ENCODE data around the gene PTPRE.

The PTPRE gene

GRCh38 chr10:128027822-128028507 is 121.1 kb downstream of the PTPRE start:
- DNase-seq (ENCODE audit: extremely low read depth, low read depth), result no peak
- no peak for TF ChIP-seq CTCF (IDR thresholded peaks at IDR 0.05; ENCODE audit: low read depth, low read length)

GRCh38 chr10:128028508-128029289 is 121.8 kb downstream of the PTPRE start:
- DNase-seq (ENCODE audit: extremely low read depth, low read depth), result no peak
- TF ChIP-seq CTCF (IDR thresholded peaks at IDR 0.05; ENCODE audit: low read depth, low read length), result no peak

- TF ChIP-seq CTCF (IDR thresholded peaks at IDR 0.05; ENCODE audit: low read depth, low read length), result no peak
- DNase-seq (ENCODE audit: extremely low read depth, low read depth), result no peak
Measured at GRCh38 chr10:128029290-128029651, 122.4 kb downstream of the PTPRE start.

GRCh38 chr10:128029731-128030369 is 122.9 kb downstream of the PTPRE start:
- no peak for TF ChIP-seq CTCF (IDR thresholded peaks at IDR 0.05; ENCODE audit: low read depth, low read length)

GRCh38 chr10:128030498-128031072 is 123.7 kb downstream of the PTPRE start:
- DNase-seq (ENCODE audit: extremely low read depth, low read depth), result no peak
- no peak for TF ChIP-seq CTCF (IDR thresholded peaks at IDR 0.05; ENCODE audit: low read depth, low read length)

More at GRCh38 chr10:128029731-128030369, 122.9 kb downstream of the PTPRE start:
- no peak for DNase-seq (ENCODE audit: extremely low read depth, low read depth)

GRCh38 chr10:128031216-128031615 is 124.3 kb downstream of the PTPRE start:
- DNase-seq (ENCODE audit: extremely low read depth, low read depth), result no peak
- TF ChIP-seq CTCF (IDR thresholded peaks at IDR 0.05; ENCODE audit: low read depth, low read length), result no peak

Data from AG09319 (cell line).